H9 (cell line): ENCODE results near the gene NPM3. TPM values are rescaled to one million over a fixed set of nuclear protein-coding genes. Genes with fewer than 3 reads are reported as not detected.

ENCODE experiments used
- DNase-seq: peaks from one replicate; pipeline ENCODE4 v3.0.0-alpha.2; 2017
- H2AFZ ChIP-seq: one replicate; pipeline ENCODE4 v1.6.1; 2013; ENCODE audit warnings: mild to moderate bottlenecking, low read length, control low read depth, moderate library complexity
- H2AK5ac ChIP-seq: 2 replicates; pipeline ENCODE4 v1.6.1; 2013; ENCODE audit warnings: low read length, control low read depth, mixed read lengths; ENCODE audit not compliant: insufficient read length
- H2BK120ac ChIP-seq: one replicate; pipeline ENCODE4 v1.6.1; 2013; ENCODE audit warnings: low read depth, mild to moderate bottlenecking, low read length, control low read depth, inconsistent platforms; ENCODE audit not compliant: poor library complexity, severe bottlenecking
- H2BK12ac ChIP-seq: 2 replicates; pipeline ENCODE4 v1.6.1; 2013; ENCODE audit warnings: low read length, control low read depth, mixed read lengths, low read depth; ENCODE audit not compliant: insufficient read length
- H2BK15ac ChIP-seq: 2 replicates; pipeline ENCODE4 v1.6.1; 2013; ENCODE audit warnings: low read depth, low read length, control low read depth
- H2BK20ac ChIP-seq: one replicate; pipeline ENCODE4 v1.6.1; 2013; ENCODE audit warnings: low read depth, mild to moderate bottlenecking, low read length, control low read depth, inconsistent platforms; ENCODE audit not compliant: poor library complexity, severe bottlenecking
- H2BK5ac ChIP-seq: 2 replicates; pipeline ENCODE4 v1.6.1; 2013; ENCODE audit warnings: low read length, control low read depth, mixed read lengths; ENCODE audit not compliant: insufficient read length
- H3K14ac ChIP-seq: 2 replicates; pipeline ENCODE4 v1.6.1; 2013; ENCODE audit warnings: low read length, control low read depth; ENCODE audit not compliant: insufficient read depth
- H3K18ac ChIP-seq: 2 replicates; pipeline ENCODE4 v1.6.1; 2013; ENCODE audit warnings: low read depth, mild to moderate bottlenecking, mixed read lengths, low read length, control low read depth; ENCODE audit not compliant: insufficient read length
- H3K23ac ChIP-seq: 2 replicates; pipeline ENCODE4 v1.6.1; 2013; ENCODE audit warnings: low read length, control low read depth, mixed read lengths, low read depth; ENCODE audit not compliant: insufficient read length
- H3K23me2 ChIP-seq: 2 replicates; pipeline ENCODE4 v1.6.1; 2013; ENCODE audit warnings: low read depth, mild to moderate bottlenecking, mixed read lengths, low read length, control low read depth; ENCODE audit not compliant: insufficient read length, poor library complexity, severe bottlenecking
- H3K27ac ChIP-seq: 2 replicates; pipeline ENCODE4 v1.5.1; 2013; ENCODE audit warnings: low read length, control low read depth, mixed read lengths, low read depth; ENCODE audit not compliant: insufficient read length
- H3K27me3 ChIP-seq: 2 replicates; pipeline ENCODE4 v1.6.1; 2013; ENCODE audit warnings: low read length, control low read depth, inconsistent platforms; ENCODE audit not compliant: insufficient read depth
- H3K4ac ChIP-seq: 2 replicates; pipeline ENCODE4 v1.6.1; 2013; ENCODE audit warnings: low read depth, mild to moderate bottlenecking, control low read depth, inconsistent platforms, low read length, moderate library complexity
- H3K4me1 ChIP-seq: 2 replicates; pipeline ENCODE4 v1.6.1; 2013; ENCODE audit warnings: low read length, control low read depth, inconsistent platforms; ENCODE audit not compliant: insufficient read depth
- H3K4me2 ChIP-seq: 2 replicates; pipeline ENCODE4 v1.6.1; 2013; ENCODE audit warnings: low read length, control low read depth, mixed read lengths; ENCODE audit not compliant: insufficient read length, insufficient read depth
- H3K56ac ChIP-seq: 2 replicates; pipeline ENCODE4 v1.6.1; 2013; ENCODE audit warnings: low read depth, mild to moderate bottlenecking, mixed read lengths, low read length, control low read depth; ENCODE audit not compliant: insufficient read length
- H3K79me1 ChIP-seq: 2 replicates; pipeline ENCODE4 v1.6.1; 2013; ENCODE audit warnings: low read depth, mild to moderate bottlenecking, moderate library complexity, low read length, control low read depth, inconsistent platforms; ENCODE audit not compliant: insufficient read depth, poor library complexity, severe bottlenecking
- H3K79me2 ChIP-seq: 2 replicates; pipeline ENCODE4 v1.6.1; 2013; ENCODE audit warnings: low read length, control low read depth, inconsistent platforms; ENCODE audit not compliant: insufficient read depth
- H3K9ac ChIP-seq: 2 replicates; pipeline ENCODE4 v1.6.1; 2013; ENCODE audit warnings: low read length, control low read depth, mixed read lengths; ENCODE audit not compliant: insufficient read length; ENCODE audit errors: extremely low read depth
- H3K9me3 ChIP-seq: one replicate; pipeline ENCODE4 v1.6.1; 2013; ENCODE audit warnings: low read depth, low read length, inconsistent platforms; ENCODE audit not compliant: control insufficient read depth
- H3T11ph ChIP-seq: one replicate; pipeline ENCODE4 v1.6.1; 2013; ENCODE audit warnings: mild to moderate bottlenecking, low read length, control low read depth, inconsistent platforms
- H4K20me1 ChIP-seq: one replicate; pipeline ENCODE4 v1.6.1; 2013; ENCODE audit not compliant: control insufficient read depth, insufficient read length, insufficient read depth
- H4K5ac ChIP-seq: 2 replicates; pipeline ENCODE4 v1.6.1; 2013; ENCODE audit warnings: low read depth, mild to moderate bottlenecking, mixed read lengths, low read length, control low read depth; ENCODE audit not compliant: insufficient read length
- H4K8ac ChIP-seq: replicated peaks from 2 replicates; pipeline ENCODE4 v1.6.1; 2013; ENCODE audit warnings: low read length, control low read depth, mixed read lengths, low read depth; ENCODE audit not compliant: insufficient read length
- H4K91ac ChIP-seq: 2 replicates; pipeline ENCODE4 v1.6.1; 2013; ENCODE audit warnings: low read depth, mild to moderate bottlenecking, moderate library complexity, mixed read lengths, low read length, control low read depth; ENCODE audit not compliant: insufficient read length
- H3K27ac Mint-ChIP-seq, 3 experiments: 2 replicates in 2 of 3; 3 replicates in 1 of 3; pipeline ENCODE4 v1.8.0; 2020 to 2021; ENCODE audit warnings: mixed read lengths in 3 of 3, mild to moderate bottlenecking in 1 of 3, moderate library complexity in 1 of 3
- H3K27me3 Mint-ChIP-seq: 2 replicates; pipeline ENCODE4 v1.8.0; 2021; ENCODE audit warnings: low read depth, mild to moderate bottlenecking, moderate library complexity, mixed read lengths
- H3K36me3 Mint-ChIP-seq, 3 experiments: 2 replicates in 2 of 3; 3 replicates in 1 of 3; pipeline ENCODE4 v1.8.0; 2020 to 2021; ENCODE audit warnings: low read depth in 3 of 3, mixed read lengths in 3 of 3; ENCODE audit not compliant: insufficient read depth in 1 of 3
- H3K4me1 Mint-ChIP-seq, 2 experiments: 2 replicates each; pipeline ENCODE4 v1.8.0; 2020; ENCODE audit warnings: mixed read lengths in 2 of 2
- H3K4me3 Mint-ChIP-seq, 2 experiments: 2 replicates in 1 of 2; 3 replicates in 1 of 2; pipeline ENCODE4 v1.8.0; 2020 to 2021; ENCODE audit warnings: mild to moderate bottlenecking in 2 of 2, mixed read lengths in 2 of 2, moderate library complexity in 1 of 2
- H3K9me3 Mint-ChIP-seq, 2 experiments: 2 replicates in 1 of 2; 3 replicates in 1 of 2; pipeline ENCODE4 v1.8.0; 2020; ENCODE audit warnings: mild to moderate bottlenecking in 2 of 2, mixed read lengths in 2 of 2, moderate library complexity in 1 of 2
- CTCF ChIP-seq: fragments of 200-600 bp; sonication (generic); conservative IDR thresholded peaks from 3 replicates; pipeline ENCODE4 v1.8.0; 2021; ENCODE audit warnings: antibody characterized with exemption, mild to moderate bottlenecking
- WGBS: extraction: QIAGEN DNeasy Blood & Tissue Kit; methylation state at CpG from one replicate; pipeline ENCODE4 v1.1.7; 2013; ENCODE audit warnings: missing lambda C conversion rate, low lambda C conversion rate, mixed read lengths; ENCODE audit not compliant: insufficient read length; ENCODE audit errors: extremely low coverage; 5-methylcytosine and 5-hydroxymethylcytosine counted together
- total RNA-seq: library from RNA; stranded (reverse); gene quantifications from 2 replicates; pipeline ENCODE4 v1.2.1, GENCODE V29; 2021

NPM3 gene
- total RNA-seq, 1 experiment from 2014 or later: 133 TPM

GRCh38 chr10:101816376-101816775 is 33.1 kb upstream of the NPM3 start:
- H3K9ac ChIP-seq: peak overlapping the region; percentile 78
- no CpG with 5 or more reads among the region's 5 CpGs for WGBS
- no peak overlapping the region for H3K27ac Mint-ChIP-seq
- H3K79me2 ChIP-seq: peaks cover 40% of the 10 kb centered on the region
- H2BK120ac ChIP-seq: no peak overlapping the region
- H2BK12ac ChIP-seq: no peak overlapping the region
- no peak overlapping the region for H4K5ac ChIP-seq
- H3K4me1 ChIP-seq: peaks cover 4% of the 10 kb centered on the region; the same call in 1 of the 2 replicates
- H3T11ph ChIP-seq: no peak overlapping the region
- peaks cover 7 to 29% (median 16%) of the 10 kb centered on the region in 3 experiments; a peak in 6 of 7 replicates for H3K36me3 Mint-ChIP-seq
- H4K91ac ChIP-seq: no peak overlapping the region
- peak overlapping the region; percentile 92 to 97 for H3K4me3 Mint-ChIP-seq
- no peaks in the 10 kb centered on the region for H3K9me3 Mint-ChIP-seq
- no peak for DNase-seq
- H3K4ac ChIP-seq: no peak overlapping the region
- H3K27ac ChIP-seq: no peak overlapping the region
- no peaks in the 10 kb centered on the region for H3K9me3 ChIP-seq
- H2BK5ac ChIP-seq: no peak overlapping the region
- no peak overlapping the region for H2AK5ac ChIP-seq
- peaks cover 12% of the 10 kb centered on the region for H3K23me2 ChIP-seq
- TF ChIP-seq CTCF: no peak
- H3K23ac ChIP-seq: no peak overlapping the region
- no peaks in the 10 kb centered on the region for H3K27me3 ChIP-seq
- H3K4me1 Mint-ChIP-seq: peaks cover 30 to 35% of the 10 kb centered on the region in 2 experiments
- H4K20me1 ChIP-seq: no peaks in the 10 kb centered on the region
- H3K56ac ChIP-seq: no peak overlapping the region
- H3K14ac ChIP-seq: no peak overlapping the region
- H3K4me2 ChIP-seq: peak overlapping the region; percentile 96
- H3K27me3 Mint-ChIP-seq: no peaks in the 10 kb centered on the region
- H3K79me1 ChIP-seq: no peaks in the 10 kb centered on the region
- H3K18ac ChIP-seq: no peak overlapping the region
- no peak overlapping the region for H2AFZ ChIP-seq
- no peak overlapping the region for H2BK15ac ChIP-seq
- no peak overlapping the region for H2BK20ac ChIP-seq
- H4K8ac ChIP-seq: no peak overlapping the region
